Osteoblast (primary cell): ENCODE measurements around the gene HYDIN. TPM values are rescaled to one million over a fixed set of nuclear protein-coding genes. Genes with fewer than 3 reads are reported as not detected.

ENCODE experiments used
- DNase-seq: peaks from one replicate; pipeline ENCODE4 v3.0.0; 2011; ENCODE audit warnings: low spot score, mixed read lengths; ENCODE audit not compliant: insufficient read length; ENCODE audit errors: missing footprints
- H2AFZ ChIP-seq: 2 replicates; pipeline ENCODE4 v1.6.0; 2011; ENCODE audit warnings: mild to moderate bottlenecking, low read length
- H3K27ac ChIP-seq: 2 replicates; pipeline ENCODE4 v1.5.1; 2011; ENCODE audit warnings: mild to moderate bottlenecking, low read depth, low read length, moderate library complexity
- H3K27me3 ChIP-seq: 2 replicates; pipeline ENCODE4 v1.6.0; 2012; ENCODE audit warnings: mild to moderate bottlenecking, control low read depth, inconsistent platforms, low read length, moderate library complexity; ENCODE audit not compliant: insufficient read depth
- H3K36me3 ChIP-seq: 2 replicates; pipeline ENCODE4 v1.5.1; 2011; ENCODE audit warnings: mild to moderate bottlenecking, low read length, control low read depth, moderate library complexity; ENCODE audit not compliant: insufficient read depth
- H3K4me1 ChIP-seq: 2 replicates; pipeline ENCODE4 v1.5.1; 2011; ENCODE audit warnings: mild to moderate bottlenecking, low read length, control low read depth, moderate library complexity; ENCODE audit not compliant: insufficient read depth
- H3K4me2 ChIP-seq: 2 replicates; pipeline ENCODE4 v1.6.0; 2011; ENCODE audit warnings: mild to moderate bottlenecking, low read length; ENCODE audit not compliant: insufficient read depth
- H3K4me3 ChIP-seq: fragments of 200-600 bp; sonication (generic); 3 replicates; pipeline ENCODE4 v1.5.1; 2012; ENCODE audit warnings: mild to moderate bottlenecking, low read length, inconsistent platforms; ENCODE audit not compliant: insufficient read depth
- H3K79me2 ChIP-seq: 2 replicates; pipeline ENCODE4 v1.6.0; 2012; ENCODE audit warnings: mild to moderate bottlenecking, low read length, control low read depth, inconsistent platforms; ENCODE audit not compliant: insufficient read depth
- H3K9me3 ChIP-seq: 2 replicates; pipeline ENCODE4 v1.5.1; 2011; ENCODE audit warnings: low read depth, low read length, control low read depth
- H4K20me1 ChIP-seq: 2 replicates; pipeline ENCODE4 v1.6.0; 2012; ENCODE audit warnings: mild to moderate bottlenecking, low read length, control low read depth; ENCODE audit not compliant: insufficient read depth
- CTCF ChIP-seq: IDR thresholded peaks from 2 replicates; pipeline ENCODE4 v1.5.1; 2011; ENCODE audit warnings: mild to moderate bottlenecking, low read depth, low read length, moderate library complexity; ENCODE audit errors: extremely low read depth
- total RNA-seq: library from RNA; depleted of rRNA; stranded (reverse); fragments of >200 nt; gene quantifications from 2 replicates; pipeline ENCODE4 v1.2.3, GENCODE V29; 2012

Gene HYDIN
- total RNA-seq, 1 donor, result 2.9 TPM

DNA sequence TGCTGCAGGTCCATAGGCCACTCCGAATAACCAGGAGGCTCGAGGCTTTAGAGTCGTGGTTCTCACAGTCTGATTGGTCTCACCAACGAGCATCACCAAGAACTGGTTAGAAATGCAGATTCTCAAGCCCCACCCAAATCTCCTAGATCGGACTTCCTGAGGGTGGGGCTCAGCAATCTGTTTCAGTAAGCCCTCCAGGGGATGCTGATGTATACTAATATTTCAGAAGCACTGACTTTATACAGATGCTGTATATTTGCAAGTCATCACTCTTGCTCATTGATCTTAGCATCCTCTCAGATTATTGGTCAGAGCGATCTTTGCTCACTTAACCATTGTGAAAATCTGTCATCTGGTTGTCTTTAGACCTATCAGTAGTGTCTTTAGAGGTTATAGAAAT is 425.1 kb downstream of the HYDIN start:
- Histone ChIP-seq H3K79me2 (peaks cover 6% of the 10 kb centered on the region), H3K27ac (peak overlapping the region; percentile 99), H2AFZ (no peak overlapping the region), H3K27me3 (no peaks in the 10 kb centered on the region), H3K36me3 (no peaks in the 10 kb centered on the region), H3K4me1 (peaks cover 44% of the 10 kb centered on the region), H4K20me1 (no peaks in the 10 kb centered on the region), H3K4me3 (peak overlapping the region; percentile 41), H3K9me3 (no peaks in the 10 kb centered on the region), H3K4me2 (peak overlapping the region; percentile 75)
- no peak for TF ChIP-seq CTCF
- peak; percentile 44 for DNase-seq

GRCh38 chr16:70804734-70805169 is 425.8 kb downstream of the HYDIN start:
- Histone ChIP-seq H3K4me2 (peak overlapping the region; percentile 75), H3K4me1 (peaks cover 50% of the 10 kb centered on the region)

GRCh38 chr16:70804153-70804733 is 426.3 kb downstream of the HYDIN start:
- H3K9me3 ChIP-seq, result no peaks in the 10 kb centered on the region
- peak overlapping the region; percentile 75 for H3K4me2 ChIP-seq
- DNase-seq, result peak; percentile 90

More at GRCh38 chr16:70804734-70805169, 425.8 kb downstream of the HYDIN start:
- no peak for DNase-seq
- Histone ChIP-seq H4K20me1 (no peaks in the 10 kb centered on the region), H2AFZ (peak overlapping the region; percentile 80), H3K27me3 (no peaks in the 10 kb centered on the region), H3K79me2 (peaks cover 12% of the 10 kb centered on the region), H3K27ac (peak overlapping the region; percentile 99), H3K4me3 (peak overlapping the region; percentile 41), H3K9me3 (no peaks in the 10 kb centered on the region), H3K36me3 (no peaks in the 10 kb centered on the region)
- TF ChIP-seq CTCF, result no peak

DNA sequence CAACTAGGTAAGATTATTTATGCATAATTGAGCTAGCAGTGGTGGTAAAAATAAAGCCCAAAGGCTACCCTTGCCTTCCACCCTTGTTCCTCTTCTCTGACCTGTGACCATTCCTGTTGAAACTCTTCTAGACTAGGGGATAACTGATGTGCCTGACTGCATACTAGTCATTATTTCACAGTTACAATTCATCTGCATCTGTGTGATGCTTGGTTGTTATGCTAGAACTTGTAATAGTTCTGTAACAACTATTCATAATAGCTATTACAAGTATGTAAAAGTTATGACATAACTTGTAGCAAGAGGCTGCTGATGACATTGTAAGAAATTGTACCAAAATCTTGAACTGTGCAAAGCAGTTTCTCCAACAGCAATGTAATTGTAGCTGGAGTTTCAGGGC is 427.2 kb downstream of the HYDIN start:
- peak; percentile 34 for DNase-seq
- H3K79me2 ChIP-seq, result peaks cover 27% of the 10 kb centered on the region
- no peaks in the 10 kb centered on the region for H3K9me3 ChIP-seq
- no peak for TF ChIP-seq CTCF
- H3K4me1 ChIP-seq, result peaks cover 50% of the 10 kb centered on the region
- H3K36me3 ChIP-seq, result no peaks in the 10 kb centered on the region
- no peak overlapping the region for H3K4me2 ChIP-seq
- H3K27me3 ChIP-seq, result no peaks in the 10 kb centered on the region
- H4K20me1 ChIP-seq, result no peaks in the 10 kb centered on the region
- H3K27ac ChIP-seq, result peak overlapping the region; percentile 99
- H3K4me3 ChIP-seq, result no peak overlapping the region
- no peak overlapping the region for H2AFZ ChIP-seq

More at GRCh38 chr16:70804153-70804733, 426.3 kb downstream of the HYDIN start:
- Histone ChIP-seq H3K27me3 (no peaks in the 10 kb centered on the region), H3K79me2 (peaks cover 17% of the 10 kb centered on the region), H2AFZ (peak overlapping the region; percentile 80), H3K4me3 (peak overlapping the region; percentile 41), H4K20me1 (no peaks in the 10 kb centered on the region), H3K4me1 (peaks cover 50% of the 10 kb centered on the region), H3K36me3 (no peaks in the 10 kb centered on the region), H3K27ac (peak overlapping the region; percentile 99)
- TF ChIP-seq CTCF, result no peak
